Measurements from ENCODE around the gene PRPF40A.

The PRPF40A gene

DNA sequence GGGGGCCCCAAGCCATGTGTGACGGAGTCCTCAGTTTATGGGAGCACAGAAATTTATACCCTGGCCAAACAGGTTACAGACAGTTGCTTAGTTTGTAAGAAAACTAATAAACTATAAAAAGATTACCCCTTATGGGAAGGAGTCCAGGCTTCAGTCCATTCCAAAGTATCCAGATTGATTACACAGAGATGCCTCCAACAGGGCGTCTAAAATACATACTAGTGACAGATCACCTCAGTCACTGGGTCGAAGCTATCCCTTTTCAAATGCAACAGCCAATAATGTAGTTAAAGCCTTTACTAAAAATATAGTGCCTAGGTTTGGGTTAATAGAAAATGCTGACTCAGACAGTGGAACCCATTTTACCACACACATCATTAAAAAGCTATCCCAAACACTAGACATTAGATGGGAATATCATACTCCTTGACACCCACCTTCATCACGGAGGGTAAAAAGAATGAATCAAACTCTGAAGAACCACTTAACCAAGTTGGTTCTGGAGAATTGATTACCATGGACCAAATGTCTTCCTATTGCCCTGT lies 10.7 kb downstream of the PRPF40A start:
- no peak for TF ChIP-seq FOXP2 (optimal IDR thresholded peaks at IDR 0.05; ENCODE audit: borderline replicate concordance, extremely low read depth, extremely low read length, insufficient read depth)

DNA sequence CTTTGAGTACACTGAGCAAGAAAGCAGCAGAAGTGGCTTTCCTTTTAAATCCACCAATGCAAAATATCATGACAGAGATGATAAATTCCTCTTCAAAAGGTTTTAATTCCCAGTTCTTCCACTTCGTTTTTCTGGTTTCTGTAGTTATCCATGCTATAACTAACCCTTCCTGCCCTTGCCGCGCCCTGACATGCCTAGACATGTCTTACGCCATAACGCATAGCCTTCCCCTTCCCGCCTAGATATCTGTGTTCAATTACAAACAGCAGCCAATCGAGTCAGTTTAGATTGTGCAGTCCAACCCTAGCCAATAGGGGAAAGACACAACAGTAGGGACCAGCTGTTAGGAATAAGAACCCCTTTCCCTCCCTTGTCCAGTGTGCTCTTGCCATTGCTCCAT lies 16.1 kb downstream of the PRPF40A start:
- TF ChIP-seq POLR2AphosphoS5 (IDR thresholded peaks at IDR 0.05; ENCODE audit: low read depth, low read length), result no peak
- no peak for TF ChIP-seq FOXP2 (optimal IDR thresholded peaks at IDR 0.05; ENCODE audit: borderline replicate concordance, extremely low read depth, extremely low read length, insufficient read depth)
- TF ChIP-seq, protein P1, sequence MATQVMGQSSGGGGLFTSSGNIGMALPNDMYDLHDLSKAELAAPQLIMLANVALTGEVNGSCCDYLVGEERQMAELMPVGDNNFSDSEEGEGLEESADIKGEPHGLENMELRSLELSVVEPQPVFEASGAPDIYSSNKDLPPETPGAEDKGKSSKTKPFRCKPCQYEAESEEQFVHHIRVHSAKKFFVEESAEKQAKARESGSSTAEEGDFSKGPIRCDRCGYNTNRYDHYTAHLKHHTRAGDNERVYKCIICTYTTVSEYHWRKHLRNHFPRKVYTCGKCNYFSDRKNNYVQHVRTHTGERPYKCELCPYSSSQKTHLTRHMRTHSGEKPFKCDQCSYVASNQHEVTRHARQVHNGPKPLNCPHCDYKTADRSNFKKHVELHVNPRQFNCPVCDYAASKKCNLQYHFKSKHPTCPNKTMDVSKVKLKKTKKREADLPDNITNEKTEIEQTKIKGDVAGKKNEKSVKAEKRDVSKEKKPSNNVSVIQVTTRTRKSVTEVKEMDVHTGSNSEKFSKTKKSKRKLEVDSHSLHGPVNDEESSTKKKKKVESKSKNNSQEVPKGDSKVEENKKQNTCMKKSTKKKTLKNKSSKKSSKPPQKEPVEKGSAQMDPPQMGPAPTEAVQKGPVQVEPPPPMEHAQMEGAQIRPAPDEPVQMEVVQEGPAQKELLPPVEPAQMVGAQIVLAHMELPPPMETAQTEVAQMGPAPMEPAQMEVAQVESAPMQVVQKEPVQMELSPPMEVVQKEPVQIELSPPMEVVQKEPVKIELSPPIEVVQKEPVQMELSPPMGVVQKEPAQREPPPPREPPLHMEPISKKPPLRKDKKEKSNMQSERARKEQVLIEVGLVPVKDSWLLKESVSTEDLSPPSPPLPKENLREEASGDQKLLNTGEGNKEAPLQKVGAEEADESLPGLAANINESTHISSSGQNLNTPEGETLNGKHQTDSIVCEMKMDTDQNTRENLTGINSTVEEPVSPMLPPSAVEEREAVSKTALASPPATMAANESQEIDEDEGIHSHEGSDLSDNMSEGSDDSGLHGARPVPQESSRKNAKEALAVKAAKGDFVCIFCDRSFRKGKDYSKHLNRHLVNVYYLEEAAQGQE (IDR thresholded peaks at IDR 0.05; ENCODE audit: insufficient read depth in 1 of 2, low read depth in 2 of 2, low read length in 2 of 2), result no peak
- no peak for TF ChIP-seq TAF1 (IDR thresholded peaks at IDR 0.05; ENCODE audit: borderline replicate concordance, insufficient read depth, low read length)

DNA sequence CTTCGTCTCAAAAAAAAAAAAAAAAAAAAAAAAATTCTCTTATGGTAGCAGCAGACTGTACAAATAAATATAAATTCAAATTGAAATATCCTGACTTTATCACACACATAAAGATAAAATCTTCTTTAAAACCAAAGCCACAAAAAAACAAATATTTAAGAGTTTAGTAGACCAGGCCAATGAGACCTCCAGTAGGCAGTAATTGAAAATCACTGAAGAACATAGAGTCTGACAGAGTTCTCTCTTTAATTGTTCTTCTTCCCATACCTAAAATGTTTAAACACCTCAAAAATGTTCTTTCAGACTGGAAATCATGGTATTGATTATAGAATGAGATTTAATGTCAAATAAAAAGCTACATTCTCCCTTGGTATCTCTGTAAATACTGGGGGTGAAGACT lies 20.8 kb downstream of the PRPF40A start:
- TF ChIP-seq, protein P1 (IDR thresholded peaks at IDR 0.05; ENCODE audit: insufficient read depth in 1 of 2, low read depth in 2 of 2, low read length in 2 of 2), result no peak
- TF ChIP-seq SIN3A (IDR thresholded peaks at IDR 0.05; ENCODE audit: borderline replicate concordance, insufficient read depth, low read length) (no peak), POLR2AphosphoS5 (IDR thresholded peaks at IDR 0.05; ENCODE audit: low read depth, low read length) (no peak), TAF1 (IDR thresholded peaks at IDR 0.05; ENCODE audit: borderline replicate concordance, insufficient read depth, low read length) (no peak), FOXP2 (optimal IDR thresholded peaks at IDR 0.05; ENCODE audit: borderline replicate concordance, extremely low read depth, extremely low read length, insufficient read depth) (no peak)

DNA sequence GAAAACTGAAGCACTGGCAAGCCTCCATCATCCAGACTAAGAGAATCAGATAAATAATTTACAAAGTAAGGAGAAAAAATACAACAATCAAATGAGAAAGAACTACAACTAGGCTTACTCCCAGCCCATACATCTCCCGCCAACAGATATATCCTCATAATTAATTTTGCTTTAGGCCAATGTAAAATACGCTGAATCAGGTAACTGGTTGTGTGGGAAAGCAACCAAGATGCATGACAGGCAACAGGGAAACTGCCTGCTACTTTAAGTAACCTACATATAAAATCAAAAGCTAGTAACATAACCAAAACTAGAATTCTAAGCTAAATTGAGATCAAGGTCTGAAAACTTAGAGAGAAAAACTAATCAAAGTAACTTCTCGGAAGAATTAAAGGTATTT lies 21.5 kb downstream of the PRPF40A start:
- TF ChIP-seq, protein P1 (IDR thresholded peaks at IDR 0.05; ENCODE audit: insufficient read depth in 1 of 2, low read depth in 2 of 2, low read length in 2 of 2), result no peak
- no peak for TF ChIP-seq FOXP2 (optimal IDR thresholded peaks at IDR 0.05; ENCODE audit: borderline replicate concordance, extremely low read depth, extremely low read length, insufficient read depth)

DNA sequence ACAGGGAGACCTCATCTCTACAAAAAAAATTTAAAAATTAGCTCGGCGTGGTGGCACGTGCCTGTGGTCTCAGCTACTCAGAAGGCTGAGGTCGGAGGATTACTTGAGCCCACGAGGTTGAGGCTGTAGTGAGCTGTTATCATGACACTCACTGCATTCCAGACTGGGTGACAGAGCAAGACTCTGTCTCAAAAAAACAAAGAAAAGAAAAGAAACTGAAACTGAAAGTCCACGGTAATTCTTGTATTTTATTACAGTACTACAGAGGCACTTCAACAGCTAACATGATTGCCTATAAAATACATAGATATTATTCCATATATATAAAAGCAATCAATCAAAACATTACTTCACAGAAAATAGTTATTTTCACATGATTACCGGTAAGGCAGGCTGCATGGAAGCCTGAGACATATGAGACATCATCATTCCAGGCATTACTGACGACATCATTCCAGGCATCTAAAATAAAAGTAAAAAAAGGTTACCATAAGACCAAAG lies 23.1 kb downstream of the PRPF40A start:
- no peak for TF ChIP-seq FOXP2 (optimal IDR thresholded peaks at IDR 0.05; ENCODE audit: borderline replicate concordance, extremely low read depth, extremely low read length, insufficient read depth)
- TF ChIP-seq SIN3A (IDR thresholded peaks at IDR 0.05; ENCODE audit: borderline replicate concordance, insufficient read depth, low read length), result no peak
- TF ChIP-seq, protein P1 (IDR thresholded peaks at IDR 0.05; ENCODE audit: insufficient read depth in 1 of 2, low read depth in 2 of 2, low read length in 2 of 2), result no peak
- TF ChIP-seq POLR2AphosphoS5 (IDR thresholded peaks at IDR 0.05; ENCODE audit: low read depth, low read length), result no peak
- TF ChIP-seq TAF1 (IDR thresholded peaks at IDR 0.05; ENCODE audit: borderline replicate concordance, insufficient read depth, low read length), result no peak
